Activated T-cell treated with anti-CD3 and anti-CD28 coated beads, Interleukin-2, amount 50 U/mL, for 1 hour (primary cell): ENCODE results near the gene ADAMTS13.

Experiments
- DNase-seq: peaks from one replicate; pipeline ENCODE4 v3.0.0-alpha.2; 2020

ADAMTS13 gene

DNA sequence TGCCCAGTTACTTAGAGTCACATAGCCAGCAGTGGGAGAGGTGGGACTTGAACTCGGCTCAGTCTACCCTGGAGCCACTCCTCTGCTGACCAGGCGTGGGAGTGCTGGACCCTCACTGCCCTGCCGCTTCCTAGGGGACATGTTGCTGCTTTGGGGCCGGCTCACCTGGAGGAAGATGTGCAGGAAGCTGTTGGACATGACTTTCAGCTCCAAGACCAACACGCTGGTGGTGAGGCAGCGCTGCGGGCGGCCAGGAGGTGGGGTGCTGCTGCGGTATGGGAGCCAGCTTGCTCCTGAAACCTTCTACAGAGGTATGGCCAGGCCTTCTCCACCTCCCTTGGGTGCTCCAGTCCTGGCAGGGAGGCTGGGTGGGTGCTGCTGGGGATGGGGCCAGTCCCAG, 34.2 kb downstream of the ADAMTS13 start:
- DNase-seq = no peak

DNA sequence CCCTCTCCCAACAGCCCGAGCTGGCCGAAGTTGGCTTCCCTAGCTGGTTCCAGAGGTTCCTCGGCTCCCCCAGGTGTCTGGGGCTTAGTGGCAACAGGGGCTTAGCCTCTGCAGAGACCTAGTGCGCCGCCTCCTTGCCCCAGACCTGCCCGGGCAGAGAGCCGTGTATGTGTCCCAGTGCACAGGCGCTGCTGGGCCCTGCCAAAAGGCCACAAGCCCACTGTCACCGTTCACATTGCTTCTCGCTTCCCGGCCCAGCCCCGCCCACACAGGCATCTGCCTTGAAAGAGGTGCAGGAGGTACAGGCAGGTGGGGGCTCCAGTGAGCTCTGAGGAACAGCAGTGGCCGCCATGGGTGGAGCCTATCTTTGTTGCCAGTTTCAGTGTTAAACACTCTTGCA, 35.1 kb downstream of the ADAMTS13 start:
- DNase-seq = no peak

DNA sequence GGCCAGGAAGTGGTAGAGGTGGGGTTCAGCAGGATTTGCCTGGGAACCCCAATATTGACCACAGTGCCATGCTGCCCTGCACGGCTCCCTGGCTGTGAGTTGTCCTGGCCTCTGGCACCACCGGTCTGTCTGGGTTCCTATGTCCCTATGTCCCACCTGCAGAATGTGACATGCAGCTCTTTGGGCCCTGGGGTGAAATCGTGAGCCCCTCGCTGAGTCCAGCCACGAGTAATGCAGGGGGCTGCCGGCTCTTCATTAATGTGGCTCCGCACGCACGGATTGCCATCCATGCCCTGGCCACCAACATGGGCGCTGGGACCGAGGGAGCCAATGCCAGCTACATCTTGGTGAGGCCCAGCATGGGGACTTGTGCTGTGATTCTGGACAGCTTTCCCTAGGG, 35.6 kb downstream of the ADAMTS13 start:
- no peak for DNase-seq

DNA sequence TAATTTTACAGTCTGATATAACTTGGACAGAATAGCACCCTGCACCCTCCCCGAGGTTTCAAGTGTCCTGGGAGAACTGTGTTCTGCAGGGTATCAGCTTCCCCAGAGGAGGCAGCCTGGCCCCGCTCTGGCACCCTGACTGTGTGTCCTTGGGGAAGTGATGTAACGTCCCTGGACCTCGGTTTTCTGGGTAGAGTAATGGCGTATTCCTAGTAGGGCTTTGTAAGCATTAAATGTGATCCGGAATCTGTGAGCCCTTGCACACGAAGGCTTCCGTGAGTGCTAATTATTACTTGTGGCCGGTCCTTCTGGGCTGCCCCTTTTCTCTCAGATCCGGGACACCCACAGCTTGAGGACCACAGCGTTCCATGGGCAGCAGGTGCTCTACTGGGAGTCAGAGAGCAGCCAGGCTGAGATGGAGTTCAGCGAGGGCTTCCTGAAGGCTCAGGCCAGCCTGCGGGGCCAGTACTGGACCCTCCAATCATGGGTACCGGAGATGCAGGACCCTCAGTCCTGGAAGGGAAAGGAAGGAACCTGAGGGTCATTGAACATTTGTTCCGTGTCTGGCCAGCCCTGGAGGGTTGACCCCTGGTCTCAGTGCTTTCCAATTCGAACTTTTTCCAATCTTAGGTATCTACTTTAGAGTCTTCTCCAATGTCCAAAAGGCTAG, 36.6 kb downstream of the ADAMTS13 start:
- DNase-seq = no peak

DNA sequence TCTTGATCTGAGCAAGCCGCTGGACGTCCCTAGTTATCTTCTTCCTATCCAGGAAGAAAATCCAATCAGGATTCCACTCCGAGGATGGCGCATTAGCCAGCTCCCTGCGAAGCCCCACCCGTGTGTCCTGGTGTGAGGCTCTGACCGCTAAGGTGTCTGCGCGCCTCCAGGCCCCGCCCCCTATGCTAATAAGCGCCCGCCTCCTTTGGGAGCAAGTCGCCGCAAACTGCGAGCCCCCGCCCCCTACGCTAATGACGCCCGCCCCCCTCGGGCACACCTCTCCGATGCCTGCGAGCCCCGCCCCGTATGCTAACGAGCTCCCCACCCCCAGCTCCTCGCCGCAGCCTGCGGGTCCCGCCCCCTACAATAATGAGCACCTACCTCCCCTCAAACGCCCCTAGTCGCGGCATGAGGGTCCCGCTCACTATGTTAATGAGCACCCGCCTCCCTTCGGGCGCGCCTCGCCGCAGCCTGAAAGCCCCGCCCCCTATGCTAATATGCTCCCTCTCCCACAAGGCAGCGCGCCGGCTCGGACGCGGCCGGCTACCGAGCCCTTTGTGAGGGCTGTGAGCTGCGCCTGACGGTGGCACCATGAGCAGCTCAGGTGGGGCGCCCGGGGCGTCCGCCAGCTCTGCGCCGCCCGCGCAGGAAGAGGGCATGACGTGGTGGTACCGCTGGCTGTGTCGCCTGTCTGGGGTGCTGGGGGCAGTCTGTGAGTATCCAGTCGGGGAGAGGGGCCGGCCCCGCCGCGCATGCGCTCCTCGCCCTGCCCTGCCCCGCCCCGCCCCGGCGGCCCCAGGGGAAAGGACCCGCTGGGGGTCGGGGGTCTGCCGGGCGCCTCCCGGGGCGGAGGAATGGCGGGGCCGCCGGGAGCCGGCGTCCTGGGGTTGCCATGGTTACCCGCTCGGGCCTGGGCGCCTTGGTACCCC, 37.6 kb downstream of the ADAMTS13 start, which contains the start of gene CACFD1:
CACFD1 (plus strand) TSS at position 503 of the 929 bp plus-strand sequence; CDS start at position 592, 89 bp downstream.
- peak; percentile 90 for DNase-seq

GRCh38 chr9:133460405-133461175, 38.4 kb downstream of the ADAMTS13 start:
- no peak for DNase-seq

- DNase-seq = no peak
Observed at GRCh38 chr9:133461975-133462374, 39.8 kb downstream of the ADAMTS13 start.

DNA sequence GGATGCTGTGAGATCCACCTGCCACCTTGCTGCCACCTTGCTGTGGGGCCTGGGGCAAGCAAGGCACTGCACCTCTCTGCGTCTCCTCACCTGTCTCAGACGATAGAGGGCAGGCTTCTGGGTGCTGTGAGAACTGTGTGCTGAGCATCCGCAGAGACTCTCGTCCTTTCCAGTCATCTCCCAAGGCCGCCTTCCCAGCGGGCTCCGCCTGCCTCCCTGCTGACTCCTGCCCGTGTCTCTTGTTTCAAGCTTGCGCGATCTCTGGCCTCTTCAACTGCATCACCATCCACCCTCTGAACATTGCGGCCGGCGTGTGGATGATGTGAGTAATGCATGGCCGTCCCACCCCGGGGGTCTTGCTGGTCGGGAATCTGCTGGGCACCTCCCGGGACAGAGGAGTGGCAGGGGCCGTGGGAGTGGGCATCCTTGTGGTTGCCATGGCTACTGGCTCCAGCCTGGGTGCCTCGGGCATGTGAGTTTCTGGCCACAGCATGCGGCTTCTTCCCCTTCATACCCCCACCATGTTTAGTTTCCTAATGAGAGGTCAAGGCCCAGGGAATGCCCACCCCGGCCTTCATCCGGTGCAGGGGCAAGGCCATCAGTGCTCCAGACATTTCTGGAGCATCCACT, 41.2 kb downstream of the ADAMTS13 start:
- no peak for DNase-seq

DNA sequence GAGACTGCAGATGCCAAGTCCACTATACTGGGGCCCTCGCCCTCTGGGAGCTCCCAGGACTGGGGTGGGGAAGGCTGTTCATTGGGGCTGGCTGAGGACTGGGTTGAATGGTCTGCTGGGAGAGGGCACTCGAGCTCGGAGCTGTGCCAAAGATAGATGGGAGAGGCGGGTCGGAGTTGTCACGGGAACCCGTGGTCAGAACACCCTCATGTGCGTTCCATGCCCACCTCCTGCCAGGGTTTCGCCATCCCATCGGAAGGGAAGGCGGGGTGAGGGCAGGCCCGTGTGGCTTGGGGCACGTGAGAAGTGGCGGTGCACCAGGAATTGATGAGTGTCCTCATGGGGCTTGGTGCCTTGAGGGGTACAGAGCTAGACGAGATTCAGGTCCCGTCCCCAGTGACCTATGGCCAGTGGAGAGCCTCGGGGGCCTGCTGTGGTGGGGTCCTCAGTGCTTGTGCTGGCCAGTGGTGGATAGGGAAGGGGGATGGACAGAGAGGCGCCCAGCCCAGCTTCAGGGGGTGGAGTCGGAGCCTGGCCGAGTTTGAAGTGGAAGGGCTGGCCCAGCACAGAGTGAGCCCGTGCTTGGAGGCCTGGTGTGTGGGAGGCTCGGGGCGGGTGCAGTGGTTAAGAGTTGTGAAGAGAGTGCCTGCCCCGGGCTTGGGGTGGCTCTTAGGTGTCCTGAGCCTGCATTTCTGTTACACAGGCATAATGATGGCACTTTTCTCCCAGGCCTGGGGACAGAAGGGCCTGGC, 41.9 kb downstream of the ADAMTS13 start:
- no peak for DNase-seq

- no peak for DNase-seq
Observed at GRCh38 chr9:133464638-133465037, 42.5 kb downstream of the ADAMTS13 start.

- DNase-seq = no peak
Observed at GRCh38 chr9:133465984-133466383, 43.8 kb downstream of the ADAMTS13 start.

GRCh38 chr9:133467101-133467500, 44.9 kb downstream of the ADAMTS13 start:
- no peak for DNase-seq

GRCh38 chr9:133468374-133468773, 46.2 kb downstream of the ADAMTS13 start:
- no peak for DNase-seq

DNA sequence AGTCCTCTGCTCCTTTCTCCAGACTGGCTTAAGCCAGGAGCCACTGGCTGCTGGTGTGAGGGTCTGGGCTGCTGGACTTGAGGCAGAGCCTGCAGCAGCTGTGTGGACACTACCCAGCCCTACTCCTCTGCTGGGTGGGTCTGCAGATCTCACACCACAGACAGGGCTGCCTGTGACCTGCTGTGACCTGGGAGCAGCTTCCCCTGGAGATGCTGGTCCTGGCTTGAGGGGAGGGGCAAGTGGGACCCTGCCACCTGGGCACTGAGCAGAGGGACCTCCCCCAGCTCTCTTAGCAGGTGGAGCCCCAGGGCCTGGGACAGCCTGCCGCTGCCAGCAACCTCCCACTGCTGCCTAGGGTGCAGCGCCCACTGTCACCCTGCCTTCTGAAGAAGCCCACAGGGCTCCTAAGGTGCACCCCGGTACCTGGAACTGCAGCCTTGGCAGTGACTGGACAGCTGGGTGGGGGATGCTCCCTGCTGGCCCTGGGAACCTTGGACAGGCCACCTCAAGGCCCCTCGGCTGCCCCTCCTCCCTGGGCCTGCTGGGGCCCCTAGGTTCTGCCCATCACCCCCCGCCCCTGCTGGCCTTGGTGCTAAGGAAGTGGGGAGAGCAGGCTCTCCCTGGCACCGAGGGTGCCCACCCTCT, 46.7 kb downstream of the ADAMTS13 start:
- no peak for DNase-seq

GRCh38 chr9:133470427-133470924, 48.3 kb downstream of the ADAMTS13 start:
- DNase-seq = no peak

DNA sequence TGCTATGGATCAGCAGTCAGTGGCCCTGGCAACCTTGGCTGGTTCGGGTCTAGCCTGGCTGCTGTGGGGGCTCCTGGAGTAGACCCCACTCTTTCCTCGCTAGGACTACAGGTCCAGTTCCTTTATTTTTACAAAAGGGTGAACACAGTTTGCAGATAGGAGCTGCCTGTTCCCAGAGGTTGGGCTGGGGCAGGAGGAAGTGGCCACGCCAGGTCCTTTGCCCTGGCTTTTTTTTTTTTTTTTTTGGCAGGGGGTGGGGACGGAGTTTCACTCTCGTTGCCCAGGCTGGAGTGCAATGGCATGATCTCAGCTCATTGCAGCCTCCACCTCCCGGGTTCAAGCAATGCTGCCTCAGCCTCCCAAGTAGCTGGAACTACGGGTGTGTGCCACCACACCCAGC, 48.8 kb downstream of the ADAMTS13 start:
- DNase-seq = no peak

- DNase-seq = no peak
Observed at GRCh38 chr9:133471551-133472276, 49.5 kb downstream of the ADAMTS13 start.

DNA sequence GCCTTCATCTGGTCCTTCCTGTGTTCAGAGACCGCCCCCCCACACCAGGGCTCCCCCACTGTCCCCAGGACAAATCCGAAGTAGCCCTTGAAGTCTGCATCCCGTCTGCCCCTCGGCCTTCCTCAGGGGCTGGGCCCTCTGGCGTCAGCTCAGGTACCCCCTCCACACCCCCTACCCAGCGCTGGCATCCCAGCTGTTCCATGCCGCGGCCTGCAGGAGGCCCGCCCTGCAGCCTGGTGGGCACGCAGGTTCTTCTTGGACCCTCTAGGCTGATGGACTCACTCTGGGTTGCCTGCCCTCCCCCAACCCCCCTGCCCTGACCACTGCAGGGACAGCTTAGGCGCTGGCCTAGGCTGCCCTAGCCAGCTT, 50.1 kb downstream of the ADAMTS13 start:
- no peak for DNase-seq

DNA sequence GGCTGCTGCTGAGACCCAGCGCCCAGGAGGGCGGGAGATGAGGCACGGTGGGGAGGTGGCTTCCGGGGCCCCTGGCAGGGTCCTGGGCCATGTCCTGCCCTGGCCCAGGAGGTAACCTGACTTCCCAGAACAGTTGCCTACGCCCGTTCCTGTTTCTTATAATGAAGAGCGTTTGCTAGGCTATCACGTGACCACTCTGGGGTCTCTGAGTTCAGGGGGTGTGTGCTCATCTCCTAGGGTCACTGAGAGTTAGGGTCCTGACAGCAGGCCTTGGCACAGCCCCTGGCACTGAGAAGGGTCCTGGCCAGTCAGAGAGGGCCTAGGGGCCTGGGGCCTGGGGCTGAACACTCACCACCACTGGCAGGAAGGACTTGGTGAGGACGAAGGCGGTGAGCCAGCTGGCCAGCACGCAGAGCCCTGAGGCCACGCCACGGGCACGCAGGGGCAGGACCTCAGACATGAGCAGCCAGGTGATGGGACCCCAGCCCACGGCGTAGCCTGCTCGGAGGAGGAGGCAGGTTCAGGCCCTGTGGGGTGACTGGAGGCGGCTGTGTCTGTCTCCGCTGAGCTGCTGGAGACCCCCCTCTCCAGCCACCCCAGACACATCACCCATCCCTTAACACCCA, 50.7 kb downstream of the ADAMTS13 start:
- no peak for DNase-seq

DNA sequence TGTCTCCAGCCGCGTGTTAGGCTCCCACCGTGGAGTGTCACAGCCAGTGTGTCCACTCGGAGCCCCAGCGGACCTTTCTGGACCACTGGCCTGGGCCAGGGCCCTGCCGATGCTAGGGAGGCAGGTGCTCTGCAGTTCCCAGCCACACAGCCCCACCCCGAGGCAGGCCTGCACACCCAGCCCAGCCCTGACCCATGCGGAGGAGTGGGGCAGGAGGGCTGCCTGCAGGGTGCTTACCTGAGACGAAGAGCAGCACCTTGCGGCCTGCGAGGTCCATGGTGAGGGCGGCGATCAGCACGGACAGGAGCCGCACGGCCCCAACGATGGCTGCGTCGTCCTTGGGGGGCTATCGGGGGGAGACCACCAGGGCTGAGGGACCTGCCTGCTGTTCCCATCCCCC, 51.6 kb downstream of the ADAMTS13 start:
- no peak for DNase-seq
